GM12878 (cell line): Measurements from ENCODE around the gene ACACA. TPM values are rescaled to one million over a fixed set of nuclear protein-coding genes. Genes with fewer than 3 reads are reported as not detected.

Source experiments
- CHD4 ChIP-seq: fragments of 200-600 bp; sonication (generic); IDR thresholded peaks from 2 replicates; pipeline ENCODE4 v1.6.1; 2016; ENCODE audit warnings: mild to moderate bottlenecking
- DPF2 ChIP-seq: fragments of 450-650 bp; IDR thresholded peaks from 2 replicates; pipeline ENCODE4 v1.6.1; 2017; ENCODE audit warnings: mild to moderate bottlenecking
- HSF1 ChIP-seq: fragments of 150-350 bp; IDR thresholded peaks from 2 replicates; pipeline ENCODE4 v1.6.1; 2014; ENCODE audit warnings: mild to moderate bottlenecking, low read depth, low read length
- NBN ChIP-seq: fragments of 450-650 bp; IDR thresholded peaks from 2 replicates; pipeline ENCODE4 v1.6.1; 2016
- PBX3 ChIP-seq: IDR thresholded peaks from 2 replicates; pipeline ENCODE4 v1.6.1; 2011; ENCODE audit warnings: mild to moderate bottlenecking, low read depth, low read length, moderate library complexity; ENCODE audit not compliant: insufficient replicate concordance
- STAT1 ChIP-seq: fragments of 450-650 bp; conservative IDR thresholded peaks from 2 replicates; pipeline ENCODE4 v1.6.1; 2014; ENCODE audit warnings: antibody characterized with exemption, mild to moderate bottlenecking
- ZBTB33 ChIP-seq: fragments of 450-650 bp; IDR thresholded peaks from 2 replicates; pipeline ENCODE4 v1.6.1; 2017; ENCODE audit warnings: mild to moderate bottlenecking
- ZBTB4 ChIP-seq: fragments of 450-650 bp; formaldehyde crosslinking; IDR thresholded peaks from 2 replicates; pipeline ENCODE4 v1.4.0; 2022; ENCODE audit warnings: mild to moderate bottlenecking, moderate library complexity
- polyA plus RNA-seq, 11 experiments: library from polyadenylated mRNA; depleted of rRNA in 4 of 11; unstranded in 6 of 11; stranded (reverse) in 5 of 11; fragments of >200 nt; fragmentation: Nextera tagmentation in 4 of 11; fragmentation: Illumina TruSeq in 1 of 11; extraction: Ambion mirVana in 4 of 11; extraction: Trizol in 1 of 11; gene quantifications; 1 replicate in 1 of 11; 2 replicates in 10 of 11; pipeline versions ENCODE4 v1.2.1 to v1.2.3, GENCODE V29; 2011 to 2016; ENCODE audit warnings: inconsistent platforms in 2 of 11, missing spikeins in 2 of 11, low read depth in 1 of 11
- total RNA-seq, 4 experiments: library from RNA; depleted of rRNA in 3 of 4; stranded (reverse); fragments of >200 nt in 3 of 4; fragmentation: Illumina TruSeq in 1 of 4; extraction: Trizol in 1 of 4; gene quantifications; 2 replicates each; pipeline versions ENCODE4 v1.2.1 to v1.2.3, GENCODE V29; 2013 to 2021

ACACA gene
- total and polyA plus RNA-seq, 10 of the 15 experiments (the other 5 are each of a cell fraction or from before 2014, with no cell fraction given) = 12.9 to 74.2 (median 32.0) TPM

- no peak for TF ChIP-seq ZBTB33
- no peak for TF ChIP-seq CHD4
- TF ChIP-seq PBX3 = no peak
- no peak for TF ChIP-seq STAT1
- no peak for TF ChIP-seq HSF1
- no peak for TF ChIP-seq DPF2
- no peak for TF ChIP-seq ZBTB4
- no peak for TF ChIP-seq NBN
- TF ChIP-seq, all 136 proteins: peak for 0
These were observed 45.1 kb downstream of the ACACA start (continued) for GRCh38 chr17:37361543-37361942.
